Spleen (tissue), 11 donors: ENCODE measurements around the gene SPANXN5. TPM values are rescaled to one million over a fixed set of nuclear protein-coding genes. Genes with fewer than 3 reads are reported as not detected.

ENCODE experiments used
- polyA plus RNA-seq, 3 donors: library from polyadenylated mRNA; stranded (reverse); fragments of 200-250 nt; gene quantifications; one replicate each; pipeline ENCODE4 v1.2.1, GENCODE V29; 2013
- small RNA-seq, 4 donors: library from RNA; depleted of rRNA; stranded (forward); fragments of <200 nt; gene quantifications; one replicate each; pipeline ENCODE3, GENCODE V24; 2016
- total RNA-seq, 7 donors: library from RNA; depleted of rRNA in 3 of 7; stranded (reverse); fragments of >200 nt in 3 of 7; fragmentation: NEBNext Ultra II Directional in 4 of 7; extraction: Animal tissue kit (Norgen Biotek cat#: 25700) in 4 of 7; gene quantifications; one replicate each; pipeline versions ENCODE4 v1.1.0 to v1.2.1, GENCODE V29; 2016 to 2021
- donor health status: healthy with polysubstance abuse.
- donor health status: DM: no; HTN: no; CAD: no; lungs with moderate emphysema.
- donor health status: DM: no; HTN: no; CAD: no.
- donor health status: Bipolar disorder and iron deficiency.
- donor health status: healthy.
- donor health status: DM: no; HTN: no; CAD: no.
- donor health status: DM: yes; HTN: yes; CAD: no.

The SPANXN5 gene
- total and polyA plus RNA-seq, 10 donors, result not detected

Small RNA genes lying within 50 kb of the gene (small RNA-seq; reads per million reads assigned to genes)
- gene AC244505.6 (0 reads per million in 4 donors), gene AC244505.7 (0 reads per million in 4 donors)

Other genes starting within 250 kb of the SPANXN5 start
- gene SSX7, start 142.5 kb downstream of the SPANXN5 start, total RNA-seq, result not detected
- gene SSX7, start 142.5 kb downstream of the SPANXN5 start, polyA plus RNA-seq, result not detected
- gene SSX2, start 90.2 kb downstream of the SPANXN5 start, total RNA-seq, result not detected
- not detected for gene SSX2, start 90.2 kb downstream of the SPANXN5 start, polyA plus RNA-seq
- gene SSX2B, start 46.2 kb downstream of the SPANXN5 start, total RNA-seq, result not detected
- gene SSX2B, start 46.2 kb downstream of the SPANXN5 start, polyA plus RNA-seq, result not detected
- gene XAGE5, start 13.9 kb upstream of the SPANXN5 start, total RNA-seq, result not detected
- gene XAGE5, start 13.9 kb upstream of the SPANXN5 start, polyA plus RNA-seq, result not detected
- not detected for gene XAGE3, start 70.7 kb upstream of the SPANXN5 start, total RNA-seq
- not detected for gene XAGE3, start 70.7 kb upstream of the SPANXN5 start, polyA plus RNA-seq
- 10 to 100 TPM in 6 of 7 donors, 1 to 10 TPM in 1; 9.5 to 35.6 (median 21.0) TPM for gene FAM156B, start 99.9 kb upstream of the SPANXN5 start, total RNA-seq
- 10 to 100 TPM; 32.8 to 90.8 (median 58.7) TPM for gene FAM156B, start 99.9 kb upstream of the SPANXN5 start, polyA plus RNA-seq
- gene FAM156A, start 161.1 kb upstream of the SPANXN5 start, total RNA-seq, result 10 to 100 TPM; 18.3 to 29.7 (median 25.9) TPM
- 10 to 100 TPM in 2 of 3 donors, 1 to 10 TPM in 1; 9.0 to 15.1 (median 10.5) TPM for gene FAM156A, start 161.1 kb upstream of the SPANXN5 start, polyA plus RNA-seq